Uterus (tissue), 2 donors: ENCODE results near the gene RFX6.

Source experiments
- POLR2A ChIP-seq, 2 donors: fragments of 450-650 bp; IDR thresholded peaks; one replicate each; pipeline ENCODE4 v1.6.1; 2016; ENCODE audit warnings: antibody characterized with exemption in 2 of 2, mild to moderate bottlenecking in 1 of 2, moderate library complexity in 1 of 2
- TF ChIP-seq, protein P1 (sequence below), 4 experiments: fragments of 200-600 bp in 2 of 4; fragments of 450-650 bp in 2 of 4; sonication (generic) in 2 of 4; IDR thresholded peaks; one replicate each; pipeline ENCODE4 v1.5.1; 2016 to 2019; ENCODE audit warnings: antibody characterized with exemption in 4 of 4, mild to moderate bottlenecking in 2 of 4, moderate library complexity in 1 of 4

DNA sequence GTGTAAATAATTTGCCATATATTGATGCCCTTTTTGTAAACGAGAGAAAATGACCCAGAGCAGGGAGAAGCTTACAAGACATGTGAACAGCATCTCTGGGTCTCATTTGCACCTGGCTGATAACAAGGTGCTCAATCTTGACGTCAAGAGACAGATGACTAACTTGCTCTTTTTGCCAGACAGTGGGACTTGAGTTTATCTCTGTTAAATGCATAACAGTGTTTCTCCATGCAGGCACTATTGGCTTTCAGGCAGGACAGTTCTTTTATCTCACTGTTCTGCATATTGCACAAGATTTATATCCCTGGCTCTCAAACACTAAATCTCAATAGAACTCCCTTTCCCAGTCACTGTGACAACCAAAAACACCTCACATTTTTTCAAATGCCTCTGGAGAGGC lies 56.4 kb downstream of the RFX6 start:
- TF ChIP-seq, protein P1, sequence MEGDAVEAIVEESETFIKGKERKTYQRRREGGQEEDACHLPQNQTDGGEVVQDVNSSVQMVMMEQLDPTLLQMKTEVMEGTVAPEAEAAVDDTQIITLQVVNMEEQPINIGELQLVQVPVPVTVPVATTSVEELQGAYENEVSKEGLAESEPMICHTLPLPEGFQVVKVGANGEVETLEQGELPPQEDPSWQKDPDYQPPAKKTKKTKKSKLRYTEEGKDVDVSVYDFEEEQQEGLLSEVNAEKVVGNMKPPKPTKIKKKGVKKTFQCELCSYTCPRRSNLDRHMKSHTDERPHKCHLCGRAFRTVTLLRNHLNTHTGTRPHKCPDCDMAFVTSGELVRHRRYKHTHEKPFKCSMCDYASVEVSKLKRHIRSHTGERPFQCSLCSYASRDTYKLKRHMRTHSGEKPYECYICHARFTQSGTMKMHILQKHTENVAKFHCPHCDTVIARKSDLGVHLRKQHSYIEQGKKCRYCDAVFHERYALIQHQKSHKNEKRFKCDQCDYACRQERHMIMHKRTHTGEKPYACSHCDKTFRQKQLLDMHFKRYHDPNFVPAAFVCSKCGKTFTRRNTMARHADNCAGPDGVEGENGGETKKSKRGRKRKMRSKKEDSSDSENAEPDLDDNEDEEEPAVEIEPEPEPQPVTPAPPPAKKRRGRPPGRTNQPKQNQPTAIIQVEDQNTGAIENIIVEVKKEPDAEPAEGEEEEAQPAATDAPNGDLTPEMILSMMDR (IDR thresholded peaks at IDR 0.05): no peak
- TF ChIP-seq POLR2A (IDR thresholded peaks at IDR 0.05): no peak
